Measurements from ENCODE around the gene DNAH17. TPM values are rescaled to one million over a fixed set of nuclear protein-coding genes. Genes with fewer than 3 reads are reported as not detected.

The DNAH17 gene, protein sequence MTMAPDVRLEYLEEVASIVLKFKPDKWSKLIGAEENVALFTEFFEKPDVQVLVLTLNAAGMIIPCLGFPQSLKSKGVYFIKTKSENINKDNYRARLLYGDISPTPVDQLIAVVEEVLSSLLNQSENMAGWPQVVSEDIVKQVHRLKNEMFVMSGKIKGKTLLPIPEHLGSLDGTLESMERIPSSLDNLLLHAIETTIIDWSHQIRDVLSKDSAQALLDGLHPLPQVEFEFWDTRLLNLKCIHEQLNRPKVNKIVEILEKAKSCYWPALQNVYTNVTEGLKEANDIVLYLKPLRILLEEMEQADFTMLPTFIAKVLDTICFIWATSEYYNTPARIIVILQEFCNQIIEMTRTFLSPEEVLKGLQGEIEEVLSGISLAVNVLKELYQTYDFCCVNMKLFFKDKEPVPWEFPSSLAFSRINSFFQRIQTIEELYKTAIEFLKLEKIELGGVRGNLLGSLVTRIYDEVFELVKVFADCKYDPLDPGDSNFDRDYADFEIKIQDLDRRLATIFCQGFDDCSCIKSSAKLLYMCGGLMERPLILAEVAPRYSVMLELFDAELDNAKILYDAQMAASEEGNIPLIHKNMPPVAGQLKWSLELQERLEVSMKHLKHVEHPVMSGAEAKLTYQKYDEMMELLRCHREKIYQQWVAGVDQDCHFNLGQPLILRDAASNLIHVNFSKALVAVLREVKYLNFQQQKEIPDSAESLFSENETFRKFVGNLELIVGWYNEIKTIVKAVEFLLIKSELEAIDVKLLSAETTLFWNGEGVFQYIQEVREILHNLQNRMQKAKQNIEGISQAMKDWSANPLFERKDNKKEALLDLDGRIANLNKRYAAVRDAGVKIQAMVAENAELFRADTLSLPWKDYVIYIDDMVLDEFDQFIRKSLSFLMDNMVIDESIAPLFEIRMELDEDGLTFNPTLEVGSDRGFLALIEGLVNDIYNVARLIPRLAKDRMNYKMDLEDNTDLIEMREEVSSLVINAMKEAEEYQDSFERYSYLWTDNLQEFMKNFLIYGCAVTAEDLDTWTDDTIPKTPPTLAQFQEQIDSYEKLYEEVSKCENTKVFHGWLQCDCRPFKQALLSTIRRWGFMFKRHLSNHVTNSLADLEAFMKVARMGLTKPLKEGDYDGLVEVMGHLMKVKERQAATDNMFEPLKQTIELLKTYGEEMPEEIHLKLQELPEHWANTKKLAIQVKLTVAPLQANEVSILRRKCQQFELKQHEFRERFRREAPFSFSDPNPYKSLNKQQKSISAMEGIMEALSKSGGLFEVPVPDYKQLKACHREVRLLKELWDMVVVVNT (N-terminal part only)
- 1 to 10 TPM in 3 of 8 experiments, under 1 TPM in 5; 0.27 to 1.9 (median 0.67) TPM for total RNA-seq

GRCh38 chr17:78577296-78577695 lies at the start of gene DNAH17:
DNAH17 (minus strand) TSS chr17:78577396; CDS start chr17:78575057, 2,339 bp downstream.
- Histone ChIP-seq H3K4me1 (replicated peaks in 1 of 2) (no peaks in the 10 kb centered on the region), H3K27ac (no peak within 1 kb of the TSS), H3K4me3 (no peak within 1 kb of the TSS)
- 64 to 91% (median 78%) methylated on average over 4 to 8 of the region's 9 CpGs; no CpG with 5 or more reads in 5 of the 10 experiments for WGBS, 10 experiments
- in situ Hi-C loops (cut with MboI; ENCODE audit: low pct_unique_long_range_greater_than_20kb in 2 of 9, low sequenced_read_pairs in 9 of 9, unreplicated experiment in 9 of 9), result no loop called here
- no peak for ATAC-seq (replicated peaks in 6 of 8)

DNA sequence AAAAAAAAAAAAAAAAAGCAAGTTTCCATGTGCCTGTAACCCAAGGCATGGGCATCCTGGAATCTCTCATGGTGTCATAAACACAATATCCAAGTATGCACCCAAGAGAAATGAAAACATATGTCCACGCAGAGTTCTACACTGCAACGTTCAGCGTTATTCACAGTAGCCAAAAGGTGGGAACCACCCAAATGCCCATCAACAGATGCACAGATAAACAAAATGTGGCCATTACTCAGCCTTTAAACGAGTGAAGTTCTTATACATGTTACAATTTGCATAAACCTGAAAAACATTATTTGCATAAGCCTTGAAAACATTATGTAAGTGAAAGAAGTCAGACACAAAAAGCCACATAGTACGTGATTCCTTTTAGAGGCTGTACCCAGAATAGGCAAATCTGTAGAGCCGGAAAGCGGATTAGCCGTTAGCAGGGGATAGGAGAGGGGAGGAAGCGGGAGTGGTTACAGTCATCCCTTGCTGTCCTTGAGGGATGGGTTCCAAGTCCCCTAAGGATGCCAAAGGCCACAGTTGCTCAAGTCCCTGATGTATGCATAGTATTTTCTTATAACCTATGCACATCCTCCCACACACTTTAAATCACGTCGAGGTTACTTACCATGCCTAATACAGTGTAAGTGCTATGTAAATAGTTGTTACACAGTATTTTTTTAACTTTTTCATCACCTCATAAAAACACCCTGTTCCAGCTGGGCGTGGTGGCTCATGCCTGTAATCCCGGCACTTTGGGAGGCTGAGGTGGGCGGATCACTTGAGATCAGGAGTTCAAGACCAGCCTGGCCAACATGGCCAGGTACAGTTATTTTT lies 47.3 kb upstream of the DNAH17 start:
- ATAC-seq (replicated peaks in 6 of 8), result peak in 5 of 8 experiments; percentile 22 to 93 (median 92)
- no peaks in the 10 kb centered on the region for H3K4me1 ChIP-seq (replicated peaks in 1 of 2)
- in situ Hi-C loops (cut with MboI; ENCODE audit: low pct_unique_long_range_greater_than_20kb in 2 of 9, low sequenced_read_pairs in 9 of 9, unreplicated experiment in 9 of 9), result no loop called here
- no peak overlapping the region for H3K4me3 ChIP-seq
- 0 to 100% (median 76%) methylated on average over 2 to 13 of the region's 14 CpGs for WGBS, 10 experiments
- no peak overlapping the region for H3K27ac ChIP-seq

GRCh38 chr17:78623541-78623940 lies 46.3 kb upstream of the DNAH17 start:
- H3K4me3 ChIP-seq, result no peak overlapping the region
- no peak overlapping the region for H3K27ac ChIP-seq
- in situ Hi-C loops (cut with MboI; ENCODE audit: low pct_unique_long_range_greater_than_20kb in 2 of 9, low sequenced_read_pairs in 9 of 9, unreplicated experiment in 9 of 9), result no loop called here
- WGBS, 10 experiments, result 40 to 100% (median 89%) methylated on average over 2 to 12 of the region's 12 CpGs; no CpG with 5 or more reads in 2 of the 10 experiments
- ATAC-seq (replicated peaks in 6 of 8), result no peak
- H3K4me1 ChIP-seq (replicated peaks in 1 of 2), result no peaks in the 10 kb centered on the region

DNA sequence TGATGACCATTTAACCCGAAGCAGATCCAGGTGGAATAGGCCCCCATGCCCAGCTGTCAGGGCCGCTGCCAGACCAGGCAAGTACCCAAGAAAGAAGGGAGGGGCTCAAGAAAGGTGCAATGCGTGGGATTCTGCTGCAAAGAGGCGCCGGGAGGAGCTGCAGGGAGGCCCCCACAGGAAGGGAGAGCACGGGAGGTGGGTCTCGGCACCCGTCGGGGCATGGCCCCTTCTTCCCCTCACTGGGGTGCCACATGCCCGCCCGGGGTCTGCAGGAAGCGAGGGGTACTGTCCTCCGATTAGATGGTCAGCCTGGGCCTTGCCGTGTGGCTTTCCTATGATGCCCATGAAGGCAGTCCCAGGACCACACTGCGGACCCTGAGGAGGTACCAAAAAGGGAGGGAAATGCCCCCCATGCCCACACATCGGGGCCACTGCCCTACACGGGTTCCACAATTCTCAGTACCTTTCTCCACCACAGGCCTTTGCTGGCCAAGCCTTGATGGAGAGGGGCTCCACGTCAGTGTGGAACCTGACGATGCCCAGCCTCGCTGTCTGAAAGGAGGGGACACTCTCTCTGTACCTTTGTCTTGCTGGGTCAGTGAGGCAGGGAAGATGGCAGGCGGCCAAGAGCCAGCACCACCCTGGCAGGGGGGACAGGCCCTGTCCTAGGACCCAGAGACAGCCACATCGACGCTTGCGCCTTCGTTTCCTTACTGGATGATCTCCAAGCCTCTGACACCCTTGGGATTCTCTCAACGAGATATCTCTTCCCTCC lies 45.5 kb upstream of the DNAH17 start:
- Histone ChIP-seq H3K27ac (no peak overlapping the region), H3K4me3 (no peak overlapping the region), H3K4me1 (replicated peaks in 1 of 2) (no peaks in the 10 kb centered on the region)
- 20 to 90% (median 82%) methylated on average over 1 to 9 of the region's 26 CpGs; no CpG with 5 or more reads in 3 of the 10 experiments for WGBS, 10 experiments
- in situ Hi-C loops (cut with MboI; ENCODE audit: low pct_unique_long_range_greater_than_20kb in 2 of 9, low sequenced_read_pairs in 9 of 9, unreplicated experiment in 9 of 9), result no loop called here
- ATAC-seq (replicated peaks in 6 of 8), result no peak

DNA sequence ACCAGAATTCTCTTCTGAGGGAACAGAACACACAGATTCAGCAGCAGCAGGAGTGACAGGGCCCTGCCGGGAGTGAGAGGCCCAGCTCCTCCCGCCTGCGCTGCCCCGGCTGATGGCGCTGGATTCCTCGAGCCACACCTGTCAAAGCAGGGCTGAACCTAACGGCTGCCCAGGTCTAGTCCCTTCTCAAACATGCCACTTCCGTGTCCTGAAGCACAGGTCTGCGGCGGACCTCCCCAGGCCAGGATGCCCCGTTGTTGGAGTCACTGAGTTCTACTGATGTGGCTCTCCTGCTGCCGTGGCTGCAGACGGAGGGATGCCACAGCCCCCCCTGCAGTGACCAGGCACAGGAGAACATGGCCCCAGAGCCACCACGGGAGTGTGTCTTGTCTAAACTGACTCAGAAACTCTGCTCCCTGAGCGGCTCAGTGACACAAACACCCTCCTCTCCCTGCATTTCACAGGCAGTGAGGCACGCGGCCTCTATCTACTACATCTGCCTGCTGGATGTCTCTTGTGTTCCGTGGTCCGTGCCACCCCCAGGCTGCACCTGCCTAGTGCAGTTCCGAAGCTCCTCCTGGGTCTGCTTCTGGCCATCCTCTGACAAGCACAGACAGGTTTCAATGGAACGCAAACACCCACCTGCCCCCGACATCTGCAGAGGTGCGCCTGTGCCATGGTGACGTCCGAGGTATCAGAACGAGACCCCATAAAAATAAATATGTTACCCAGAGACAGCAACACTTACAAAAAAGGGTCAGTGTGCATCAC lies 44.7 kb upstream of the DNAH17 start:
- ATAC-seq (replicated peaks in 6 of 8), result no peak
- WGBS, 10 experiments, result 94 to 100% (median 100%) methylated on average over 1 to 7 of the region's 26 CpGs; no CpG with 5 or more reads in 6 of the 10 experiments
- in situ Hi-C loops (cut with MboI; ENCODE audit: low pct_unique_long_range_greater_than_20kb in 2 of 9, low sequenced_read_pairs in 9 of 9, unreplicated experiment in 9 of 9), result no loop called here
- Histone ChIP-seq H3K4me1 (replicated peaks in 1 of 2) (no peaks in the 10 kb centered on the region), H3K27ac (no peak overlapping the region), H3K4me3 (no peak overlapping the region)

DNA sequence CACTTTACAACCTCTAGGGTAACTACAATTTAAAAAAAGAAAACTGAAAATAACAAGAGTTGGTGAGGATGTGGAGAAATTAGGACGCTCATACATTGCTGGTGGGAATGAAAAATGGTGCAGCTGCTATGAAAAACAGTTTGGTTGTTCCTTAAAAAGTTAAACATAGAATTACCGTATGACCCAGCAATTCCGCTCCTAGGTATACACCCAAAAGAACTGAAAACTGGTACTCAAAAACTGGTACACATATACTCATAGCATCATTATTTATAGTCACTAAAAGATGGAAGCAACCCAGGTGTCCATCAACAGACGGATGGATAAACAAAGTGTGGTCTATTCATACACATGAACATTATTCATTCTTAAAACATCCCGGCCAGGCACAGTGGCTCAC lies 42.9 kb upstream of the DNAH17 start:
- H3K4me3 ChIP-seq, result no peak overlapping the region
- in situ Hi-C loops (cut with MboI; ENCODE audit: low pct_unique_long_range_greater_than_20kb in 2 of 9, low sequenced_read_pairs in 9 of 9, unreplicated experiment in 9 of 9), result no loop called here
- 48 to 100% (median 77%) methylated on average over 1 to 5 of the region's 5 CpGs for WGBS, 10 experiments
- H3K27ac ChIP-seq, result no peak overlapping the region
- H3K4me1 ChIP-seq (replicated peaks in 1 of 2), result no peaks in the 10 kb centered on the region
- no peak for ATAC-seq (replicated peaks in 6 of 8)

DNA sequence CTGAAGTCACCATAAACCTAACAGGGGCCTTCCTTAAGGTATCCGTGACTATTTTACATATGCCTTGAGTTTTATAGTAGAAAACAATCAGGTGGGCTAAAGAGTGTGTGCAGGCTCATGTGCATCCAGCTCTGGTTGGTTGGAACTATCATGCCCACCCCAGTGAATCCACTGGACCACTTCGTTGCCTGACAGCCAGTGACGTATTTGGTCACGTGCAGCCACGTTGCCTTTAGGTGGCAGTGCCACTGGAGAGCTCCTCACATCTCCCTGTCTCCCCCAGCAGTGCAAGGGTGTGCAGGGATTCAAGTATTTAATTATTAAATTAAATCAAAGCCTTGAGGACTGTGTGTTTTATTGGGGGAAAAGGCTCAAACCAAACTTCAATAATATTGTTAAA lies 42.1 kb upstream of the DNAH17 start:
- Histone ChIP-seq H3K4me1 (replicated peaks in 1 of 2) (no peaks in the 10 kb centered on the region), H3K4me3 (no peak overlapping the region), H3K27ac (no peak overlapping the region)
- 40 to 87% (median 83%) methylated on average over 1 to 5 of the region's 5 CpGs; no CpG with 5 or more reads in 5 of the 10 experiments for WGBS, 10 experiments
- no peak for ATAC-seq (replicated peaks in 6 of 8)
- in situ Hi-C loops (cut with MboI; ENCODE audit: low pct_unique_long_range_greater_than_20kb in 2 of 9, low sequenced_read_pairs in 9 of 9, unreplicated experiment in 9 of 9), result no loop called here

DNA sequence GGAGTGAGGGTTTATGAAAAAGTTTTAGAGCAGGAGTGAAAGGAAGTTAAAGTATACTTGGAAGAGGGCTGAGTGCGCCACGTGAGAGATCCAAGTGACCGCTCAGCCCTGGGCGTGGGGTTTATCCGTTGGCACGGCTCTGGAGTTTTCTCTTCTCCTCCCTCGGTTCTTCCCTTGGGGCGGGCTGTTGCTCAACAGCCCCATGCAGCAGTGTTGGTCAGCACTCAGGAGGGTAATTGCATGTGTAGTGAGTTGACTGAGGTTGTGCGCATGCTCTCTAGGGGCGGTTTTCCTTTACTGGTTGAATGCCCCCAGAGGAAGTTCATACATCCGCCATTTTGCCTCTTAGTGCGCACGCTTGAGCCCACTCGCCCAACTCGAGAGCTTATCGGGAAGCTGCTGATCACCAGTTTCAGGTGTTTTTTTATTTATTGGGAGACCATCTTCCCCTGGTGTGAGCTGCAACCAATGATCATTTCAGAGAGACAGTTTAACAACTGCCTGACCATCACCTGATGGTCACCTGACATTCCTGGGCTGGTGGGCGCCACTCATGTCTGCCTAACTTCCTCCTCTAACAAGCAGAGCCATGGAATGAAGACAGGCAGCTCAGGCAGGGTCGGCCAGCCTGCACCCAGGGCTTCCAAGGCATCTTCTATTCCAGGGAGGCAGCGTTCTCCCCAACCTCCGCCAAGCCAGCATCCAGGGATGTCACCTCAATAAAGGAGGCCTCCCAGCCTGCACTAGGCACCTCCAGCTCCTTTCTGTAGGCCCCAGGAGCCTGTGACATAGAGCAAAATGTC lies 41.3 kb upstream of the DNAH17 start:
- in situ Hi-C loops (cut with MboI; ENCODE audit: low pct_unique_long_range_greater_than_20kb in 2 of 9, low sequenced_read_pairs in 9 of 9, unreplicated experiment in 9 of 9), result no loop called here
- WGBS, 10 experiments, result 51 to 100% (median 83%) methylated on average over 2 to 12 of the region's 20 CpGs; no CpG with 5 or more reads in 2 of the 10 experiments
- Histone ChIP-seq H3K27ac (no peak overlapping the region), H3K4me3 (no peak overlapping the region), H3K4me1 (replicated peaks in 1 of 2) (no peaks in the 10 kb centered on the region)
- ATAC-seq (replicated peaks in 6 of 8), result peak in 3 of 8 experiments; percentile 58 to 93 (median 88)

DNA sequence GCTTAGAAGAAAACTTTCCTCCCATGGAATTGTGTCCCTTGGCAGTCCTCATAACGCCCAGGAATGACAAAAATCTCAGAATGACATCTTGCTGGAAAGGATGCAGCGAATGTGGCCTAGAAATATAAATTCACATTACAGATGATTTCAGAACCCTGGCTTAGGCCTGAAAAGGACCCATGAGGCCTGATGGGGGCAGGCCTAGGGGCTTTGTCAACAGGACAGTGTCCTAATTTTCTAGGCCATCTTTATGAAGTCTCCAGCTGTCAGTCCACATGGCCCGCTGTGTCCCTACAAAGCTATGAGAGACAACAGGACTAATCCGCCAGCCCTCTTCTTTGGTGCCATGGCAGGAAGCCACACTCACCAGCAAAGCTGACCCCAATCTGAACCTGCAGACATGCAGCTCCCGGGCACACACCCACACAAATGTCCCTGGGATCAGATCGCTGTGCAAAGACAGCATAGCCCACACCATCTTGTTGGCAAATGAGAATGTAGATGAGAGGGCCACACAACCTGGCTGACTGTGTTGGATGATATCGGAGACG lies 40.4 kb upstream of the DNAH17 start:
- no peak overlapping the region for H3K4me3 ChIP-seq
- H3K4me1 ChIP-seq (replicated peaks in 1 of 2), result no peaks in the 10 kb centered on the region
- in situ Hi-C loops (cut with MboI; ENCODE audit: low pct_unique_long_range_greater_than_20kb in 2 of 9, low sequenced_read_pairs in 9 of 9, unreplicated experiment in 9 of 9), result no loop called here
- peak in 2 of 8 experiments; percentile 18 to 21 for ATAC-seq (replicated peaks in 6 of 8)
- 32 to 100% (median 80%) methylated on average over 1 to 6 of the region's 8 CpGs; no CpG with 5 or more reads in 1 of the 10 experiments for WGBS, 10 experiments
- no peak overlapping the region for H3K27ac ChIP-seq

DNA sequence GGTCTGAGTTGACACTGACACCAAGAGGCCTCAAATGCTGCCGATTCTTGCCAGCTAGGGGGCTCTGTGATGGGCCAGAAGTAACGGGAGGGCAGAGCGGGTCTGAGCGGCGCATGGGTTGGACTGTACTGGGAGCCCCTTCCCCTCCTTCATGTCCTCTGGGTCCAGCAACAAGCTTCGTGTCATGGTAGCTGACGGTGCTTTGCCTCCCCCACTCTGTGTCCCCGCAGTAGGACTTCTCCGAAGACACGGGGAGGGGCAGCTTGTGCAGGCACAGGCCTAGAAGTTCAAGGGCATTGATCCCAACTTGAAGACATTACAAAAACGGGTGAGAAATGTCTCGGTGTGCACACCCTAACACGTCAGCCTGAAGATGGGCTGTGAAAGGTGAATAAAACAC lies 39.8 kb upstream of the DNAH17 start:
- H3K27ac ChIP-seq, result no peak overlapping the region
- WGBS, 10 experiments, result 42 to 80% (median 70%) methylated on average over 1 to 9 of the region's 13 CpGs; no CpG with 5 or more reads in 6 of the 10 experiments
- H3K4me3 ChIP-seq, result no peak overlapping the region
- in situ Hi-C loops (cut with MboI; ENCODE audit: low pct_unique_long_range_greater_than_20kb in 2 of 9, low sequenced_read_pairs in 9 of 9, unreplicated experiment in 9 of 9), result no loop called here
- ATAC-seq (replicated peaks in 6 of 8), result no peak
- H3K4me1 ChIP-seq (replicated peaks in 1 of 2), result no peaks in the 10 kb centered on the region
